OCI-LY3 (cell line): Measurements from ENCODE around the gene MUL1.

ENCODE experiments used
- H2AFZ ChIP-seq: fragments of 200-600, 300-600 bp; shearing (Covaris generic); 2 replicates; pipeline ENCODE4 v1.6.0; 2014; ENCODE audit warnings: antibody characterized with exemption, low read depth, low read length
- H3K27ac ChIP-seq: fragments of 200-600, 300-600 bp; sonication (generic); 2 replicates; pipeline ENCODE4 v1.5.1; 2014; ENCODE audit warnings: mild to moderate bottlenecking, low read length, moderate library complexity, mixed read lengths
- H3K27me3 ChIP-seq: fragments of 200-600, 300-600 bp; sonication (generic); 2 replicates; pipeline ENCODE4 v1.6.1; 2014; ENCODE audit warnings: low read depth, low read length, mixed read lengths
- H3K36me3 ChIP-seq: fragments of 200-600, 300-600 bp; sonication (generic); replicated peaks from 2 replicates; pipeline ENCODE3; 2014; ENCODE audit warnings: low read depth, low read length, mixed read lengths
- H3K4me1 ChIP-seq: fragments of 300-600, 200-600 bp; sonication (generic); 2 replicates; pipeline ENCODE4 v1.6.1; 2014; ENCODE audit warnings: low read length, mixed read lengths
- H3K4me2 ChIP-seq: fragments of 200-600, 300-600 bp; sonication (generic); 2 replicates; pipeline ENCODE4 v1.6.1; 2014; ENCODE audit warnings: low read length, mixed read lengths
- H3K4me3 ChIP-seq: fragments of 300-600, 200-600 bp; sonication (generic); 2 replicates; pipeline ENCODE4 v1.5.1; 2014; ENCODE audit warnings: antibody characterized with exemption, mild to moderate bottlenecking, low read length, moderate library complexity
- H3K79me2 ChIP-seq: fragments of 300-600, 200-600 bp; shearing (Covaris generic); 2 replicates; pipeline ENCODE4 v1.6.1; 2014; ENCODE audit warnings: mild to moderate bottlenecking, low read length, mixed read lengths
- H3K9ac ChIP-seq: fragments of 300-600, 200-600 bp; shearing (Covaris generic); 2 replicates; pipeline ENCODE4 v1.6.0; 2014; ENCODE audit warnings: mild to moderate bottlenecking, low read length, moderate library complexity
- H3K9me3 ChIP-seq: fragments of 200-600, 300-600 bp; shearing (Covaris generic); 2 replicates; pipeline ENCODE4 v1.6.1; 2014; ENCODE audit warnings: low read length, mixed read lengths; ENCODE audit not compliant: insufficient read depth
- H4K20me1 ChIP-seq: fragments of 200-600, 300-600 bp; sonication (generic); 2 replicates; pipeline ENCODE4 v1.6.1; 2016; ENCODE audit warnings: low read length, mixed read lengths; ENCODE audit not compliant: insufficient read depth
- CTCF ChIP-seq: fragments of 200-600, 300-600 bp; sonication (generic); IDR thresholded peaks from 2 replicates; pipeline ENCODE4 v1.5.1; 2014; ENCODE audit warnings: antibody characterized with exemption, low read length, low read depth
- EZH2phosphoT487 ChIP-seq: fragments of 200-600 bp; shearing (Covaris generic); IDR thresholded peaks from 2 replicates; pipeline ENCODE4 v1.6.1; 2018; ENCODE audit warnings: antibody characterized with exemption, mixed run types, low read depth

MUL1 gene

DNA sequence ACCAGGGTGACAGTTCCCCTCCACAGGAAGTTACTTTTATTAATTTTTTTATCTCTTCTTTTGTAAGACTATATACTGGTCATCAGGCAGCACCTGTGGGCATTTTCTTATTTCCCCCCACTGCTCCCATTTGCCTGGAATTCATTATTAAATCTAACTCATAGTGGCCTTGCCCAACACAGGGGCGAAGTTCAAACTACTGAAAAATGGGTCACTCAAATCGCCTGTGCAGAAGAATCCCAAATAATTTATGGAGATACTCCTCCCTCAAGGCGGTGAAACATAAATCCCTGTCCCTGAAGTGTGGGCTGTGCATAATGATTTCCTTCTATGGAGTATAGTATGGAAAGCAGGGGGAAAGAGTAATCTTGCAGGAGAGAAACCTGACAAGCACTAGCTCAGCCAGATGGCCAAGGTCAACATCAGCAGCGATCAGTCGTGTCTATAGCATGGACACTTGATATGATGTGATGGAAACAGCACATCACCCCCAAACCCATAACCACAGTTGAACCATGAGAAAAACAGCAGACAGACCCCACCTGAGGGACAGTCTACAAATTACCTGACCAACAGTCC is 29.8 kb downstream of the MUL1 start:
- no peak for TF ChIP-seq EZH2phosphoT487
- TF ChIP-seq CTCF: no peak
- Histone ChIP-seq H3K4me1 (no peaks in the 10 kb centered on the region), H3K9ac (no peak overlapping the region), H3K27me3 (no peaks in the 10 kb centered on the region), H3K4me3 (no peak overlapping the region), H3K36me3 (no peaks in the 10 kb centered on the region), H3K79me2 (no peaks in the 10 kb centered on the region), H2AFZ (no peak overlapping the region), H3K4me2 (no peak overlapping the region), H3K9me3 (no peaks in the 10 kb centered on the region), H4K20me1 (no peaks in the 10 kb centered on the region), H3K27ac (no peak overlapping the region)

- no peak overlapping the region for H3K9ac ChIP-seq
- H3K4me2 ChIP-seq: no peak overlapping the region
- no peak overlapping the region for H2AFZ ChIP-seq
- no peak overlapping the region for H3K27ac ChIP-seq
- no peaks in the 10 kb centered on the region for H3K36me3 ChIP-seq
- no peaks in the 10 kb centered on the region for H3K9me3 ChIP-seq
- H3K4me3 ChIP-seq: no peak overlapping the region
- no peaks in the 10 kb centered on the region for H3K79me2 ChIP-seq
- TF ChIP-seq CTCF: no peak
- TF ChIP-seq EZH2phosphoT487: no peak
- no peaks in the 10 kb centered on the region for H3K4me1 ChIP-seq
- H4K20me1 ChIP-seq: no peaks in the 10 kb centered on the region
- no peaks in the 10 kb centered on the region for H3K27me3 ChIP-seq
Measured at GRCh38 chr1:20477348-20478056, 30.4 kb downstream of the MUL1 start.

DNA sequence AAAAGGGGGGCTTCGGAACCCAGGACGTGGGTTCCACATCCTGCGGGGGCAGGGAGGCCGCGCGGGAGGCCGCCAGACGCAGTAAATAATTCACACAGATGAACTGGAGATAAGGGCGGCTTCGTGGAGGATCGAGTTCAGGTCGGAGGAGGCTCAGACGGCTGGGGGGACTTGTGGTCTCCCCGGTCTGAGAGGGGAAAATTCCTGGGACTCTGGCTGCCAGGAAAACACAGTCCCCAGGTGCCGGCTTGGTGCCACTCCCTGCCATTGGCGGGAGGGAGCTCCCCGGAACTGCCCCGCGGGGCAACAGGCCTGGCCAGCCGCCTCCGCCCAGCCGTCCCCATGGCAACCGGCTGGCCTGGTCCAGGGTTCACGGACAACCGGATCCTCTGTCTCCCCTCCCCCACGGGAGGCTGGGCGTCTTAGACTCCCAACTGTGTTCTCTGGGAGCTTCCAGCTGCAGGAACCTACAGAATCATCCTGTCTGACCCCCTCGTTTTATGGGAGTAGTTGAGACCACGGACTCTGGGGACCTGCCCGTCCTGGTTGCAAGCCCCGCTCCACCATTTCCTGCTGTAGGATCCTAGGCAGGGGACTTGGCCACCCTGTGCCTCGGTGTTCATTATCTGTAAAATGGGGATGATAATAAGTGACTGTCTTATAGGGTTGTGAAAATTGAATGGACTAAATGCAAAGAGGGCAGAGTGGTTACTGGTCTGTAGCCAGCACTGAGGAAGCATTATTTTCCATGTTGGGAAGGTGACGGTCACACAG is 31.5 kb downstream of the MUL1 start:
- Histone ChIP-seq H3K36me3 (no peaks in the 10 kb centered on the region), H3K4me3 (no peak overlapping the region), H3K9ac (no peak overlapping the region), H3K4me1 (no peaks in the 10 kb centered on the region), H4K20me1 (no peaks in the 10 kb centered on the region), H3K79me2 (no peaks in the 10 kb centered on the region), H3K27me3 (no peaks in the 10 kb centered on the region), H3K9me3 (no peaks in the 10 kb centered on the region), H3K4me2 (no peak overlapping the region), H2AFZ (no peak overlapping the region), H3K27ac (no peak overlapping the region)
- no peak for TF ChIP-seq EZH2phosphoT487
- no peak for TF ChIP-seq CTCF

DNA sequence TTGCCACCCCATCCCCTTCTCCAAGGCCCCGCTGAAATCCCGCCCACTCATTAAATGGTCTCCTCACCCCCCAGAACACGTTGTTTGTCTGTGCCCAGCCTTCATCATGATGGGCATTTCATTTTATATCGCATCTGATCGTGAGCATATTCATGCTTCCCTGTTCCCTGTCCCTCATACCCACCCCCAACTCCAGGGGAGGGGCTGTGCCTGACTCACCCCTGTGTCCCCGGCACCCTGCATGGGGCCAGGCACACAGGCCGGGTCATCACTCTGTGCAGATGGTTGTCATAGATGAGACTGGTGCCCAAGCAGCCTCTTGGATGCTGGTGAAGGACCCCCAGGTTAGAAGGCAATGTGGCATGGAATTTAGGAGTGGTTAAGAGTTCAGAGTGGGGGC is 33.0 kb downstream of the MUL1 start:
- H3K4me2 ChIP-seq: no peak overlapping the region
- TF ChIP-seq CTCF: no peak
- TF ChIP-seq EZH2phosphoT487: no peak
- H3K27ac ChIP-seq: no peak overlapping the region

More for the DNA sequence above, 33.0 kb downstream of the MUL1 start:
- Histone ChIP-seq H3K4me3 (no peak overlapping the region), H3K4me1 (no peaks in the 10 kb centered on the region), H3K9ac (no peak overlapping the region), H3K27me3 (no peaks in the 10 kb centered on the region), H3K9me3 (no peaks in the 10 kb centered on the region), H4K20me1 (no peaks in the 10 kb centered on the region), H2AFZ (no peak overlapping the region), H3K36me3 (no peaks in the 10 kb centered on the region), H3K79me2 (no peaks in the 10 kb centered on the region)
